SH-SY5Y (cell line): ENCODE measurements around the gene PITPNC1.

Source experiments
- GATA2 ChIP-seq: IDR thresholded peaks from 2 replicates; pipeline ENCODE4 v1.6.1; 2011; ENCODE audit warnings: mild to moderate bottlenecking, low read depth, low read length
- GATA3 ChIP-seq: IDR thresholded peaks from 2 replicates; pipeline ENCODE4 v1.6.1; 2011; ENCODE audit warnings: low read depth, mild to moderate bottlenecking, low read length, moderate library complexity

GRCh38 chr17:67392111-67392510, 15.0 kb downstream of the PITPNC1 start:
- no peak for TF ChIP-seq GATA3
- TF ChIP-seq GATA2: no peak
